Omental fat pad (tissue), 4 donors: ENCODE results near the gene LSS. TPM values are rescaled to one million over a fixed set of nuclear protein-coding genes. Genes with fewer than 3 reads are reported as not detected.

Experiments used
- ATAC-seq: fragments of 150-250 bp; one replicate; pipeline ENCODE4 v1.9.1; 2016; ENCODE audit warnings: mild to moderate bottlenecking, moderate library complexity; ENCODE audit not compliant: low FRiP score
- DNase-seq: peaks from one replicate; pipeline ENCODE4 v3.0.0-alpha.2; 2019; ENCODE audit warnings: low spot score
- CTCF ChIP-seq, 3 donors: fragments of 450-650 bp; IDR thresholded peaks; one replicate each; pipeline ENCODE4 v1.5.1; 2016 to 2017; ENCODE audit warnings: antibody characterized with exemption in 3 of 3, mild to moderate bottlenecking in 3 of 3, moderate library complexity in 2 of 3
- total RNA-seq, 4 donors: library from RNA; depleted of rRNA; stranded (reverse); fragments of >200 nt; gene quantifications; one replicate each; pipeline ENCODE4 v1.1.0, GENCODE V29; 2016

The LSS gene
- total RNA-seq, 4 donors from 2014 or later, result 94.8 to 122 (median 108) TPM

- DNase-seq, result no peak
- ATAC-seq, result no peak
- TF ChIP-seq CTCF (IDR thresholded peaks at IDR 0.05), result no peak
These were observed 37.4 kb upstream of the LSS start for GRCh38 chr21:46265736-46266525.

- TF ChIP-seq CTCF (IDR thresholded peaks at IDR 0.05), result no peak
- peak; percentile 37 for ATAC-seq
- no peak for DNase-seq
These were observed 36.1 kb upstream of the LSS start for GRCh38 chr21:46264690-46265144.

- DNase-seq (no peak), ATAC-seq (peak; percentile 26)
- TF ChIP-seq CTCF (IDR thresholded peaks at IDR 0.05), result no peak
These were observed 35.6 kb upstream of the LSS start for GRCh38 chr21:46264046-46264689.

GRCh38 chr21:46256501-46256994 is 28.0 kb upstream of the LSS start:
- ATAC-seq (no peak), DNase-seq (no peak)
- TF ChIP-seq CTCF (IDR thresholded peaks at IDR 0.05), result no peak

- TF ChIP-seq CTCF (IDR thresholded peaks at IDR 0.05), result no peak
- DNase-seq, result no peak
- no peak for ATAC-seq
These were observed 27.3 kb upstream of the LSS start for GRCh38 chr21:46255758-46256337.

- ATAC-seq (no peak), DNase-seq (no peak)
- no peak for TF ChIP-seq CTCF (IDR thresholded peaks at IDR 0.05)
These were observed 26.6 kb upstream of the LSS start for GRCh38 chr21:46255166-46255565.
